Measurements from ENCODE around the gene CHRNA4. TPM values are rescaled to one million over a fixed set of nuclear protein-coding genes. Genes with fewer than 3 reads are reported as not detected.
"Not testable (repeated sequence)": the region's sequence is repeated elsewhere in the genome, so short reads cannot be mapped to it uniquely, and the experiment has no call there.

CHRNA4 gene
- polyA plus RNA-seq, 1 of the 3 experiments (the other 2 are of a cell fraction) = not detected

DNA sequence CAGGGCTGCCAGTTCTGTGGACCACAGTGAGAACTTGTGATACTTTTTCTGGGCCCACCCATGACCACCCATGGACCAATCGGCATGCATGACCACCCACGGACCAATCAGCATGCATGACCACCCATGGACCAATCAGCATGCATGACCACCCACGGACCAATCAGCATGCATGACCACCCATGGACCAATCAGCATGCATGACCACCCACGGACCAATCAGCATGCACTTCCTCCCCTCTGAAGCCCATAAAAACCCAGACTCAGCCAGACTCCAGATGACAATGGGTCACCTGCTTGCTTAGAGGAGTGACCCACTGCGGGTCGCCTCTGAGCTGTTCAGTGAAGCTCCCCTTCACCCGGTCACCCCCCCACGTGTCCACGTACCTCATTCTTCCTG is 18.7 kb upstream of the CHRNA4 start:
- H3K9me3 ChIP-seq; H3K9ac ChIP-seq; H3K4me2 ChIP-seq; H3K9me2 ChIP-seq; H3K27ac ChIP-seq (ENCODE audit: low read depth in 2 of 2, low read length in 1 of 2); H2AFZ ChIP-seq (ENCODE audit: low read depth); H3K4me3 ChIP-seq (ENCODE audit: low read depth in 2 of 2, low read length in 1 of 2); H3K79me2 ChIP-seq (ENCODE audit: insufficient read depth); H3K36me3 ChIP-seq (replicated peaks in 1 of 2; ENCODE audit: control insufficient read depth in 1 of 2, insufficient read depth in 2 of 2, low read length in 1 of 2); H3F3A ChIP-seq (replicated peaks; ENCODE audit: insufficient read depth); H4K20me1 ChIP-seq (ENCODE audit: insufficient read depth); DNase-seq; H3K27me3 ChIP-seq (ENCODE audit: insufficient read depth); POLR2A ChIA-PET; H3K4me1 ChIP-seq (ENCODE audit: control insufficient read depth in 1 of 2, insufficient read depth in 2 of 2, low read depth in 1 of 2, low read length in 1 of 2): not testable (repeated sequence)
- CTCF ChIA-PET = interaction anchor here (0.7 to 10.6 kb wide), 5 partner anchors 17 to 970 kb away, joined by 3 to 460 read pairs (median 53); no protein-coding TSS in a partner anchor
- WGBS (ENCODE audit: low lambda C conversion rate) = 44% methylated on average over 9 of the region's 9 CpGs

GRCh38 chr20:63379296-63379695 is 18.1 kb upstream of the CHRNA4 start:
- Histone ChIP-seq H3K79me2 (ENCODE audit: insufficient read depth) (no peaks in the 10 kb centered on the region), H3K4me3 (ENCODE audit: low read depth in 2 of 2, low read length in 1 of 2) (no peak overlapping the region), H2AFZ (ENCODE audit: low read depth) (no peak overlapping the region), H3K4me1 (ENCODE audit: control insufficient read depth in 1 of 2, insufficient read depth in 2 of 2, low read depth in 1 of 2, low read length in 1 of 2) (no peaks in the 10 kb centered on the region; a peak in 1 of 4 replicates), H3K27me3 (ENCODE audit: insufficient read depth) (no peaks in the 10 kb centered on the region), H3K27ac (ENCODE audit: low read depth in 2 of 2, low read length in 1 of 2) (no peak overlapping the region), H3K9me3 (no peaks in the 10 kb centered on the region), H3K36me3 (replicated peaks in 1 of 2; ENCODE audit: control insufficient read depth in 1 of 2, insufficient read depth in 2 of 2, low read length in 1 of 2) (no peaks in the 10 kb centered on the region), H3K9me2 (no peaks in the 10 kb centered on the region), H4K20me1 (ENCODE audit: insufficient read depth) (no peaks in the 10 kb centered on the region), H3K9ac (no peak overlapping the region), H3K4me2 (no peak overlapping the region), H3F3A (replicated peaks; ENCODE audit: insufficient read depth) (no peaks in the 10 kb centered on the region)
- TF ChIP-seq NRF1 (IDR thresholded peaks at IDR 0.05; ENCODE audit: low read depth, low read length) = no peak
- TF ChIP-seq GABPA (IDR thresholded peaks at IDR 0.05; ENCODE audit: low read depth) = no peak
- TF ChIP-seq RAD21 (IDR thresholded peaks at IDR 0.05; ENCODE audit: low read length) = no peak
- TF ChIP-seq, protein P1, sequence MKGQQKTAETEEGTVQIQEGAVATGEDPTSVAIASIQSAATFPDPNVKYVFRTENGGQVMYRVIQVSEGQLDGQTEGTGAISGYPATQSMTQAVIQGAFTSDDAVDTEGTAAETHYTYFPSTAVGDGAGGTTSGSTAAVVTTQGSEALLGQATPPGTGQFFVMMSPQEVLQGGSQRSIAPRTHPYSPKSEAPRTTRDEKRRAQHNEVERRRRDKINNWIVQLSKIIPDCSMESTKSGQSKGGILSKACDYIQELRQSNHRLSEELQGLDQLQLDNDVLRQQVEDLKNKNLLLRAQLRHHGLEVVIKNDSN (IDR thresholded peaks at IDR 0.05; ENCODE audit: borderline replicate concordance, low read depth) = no peak
- no peak for TF ChIP-seq SIN3A (IDR thresholded peaks at IDR 0.05; ENCODE audit: borderline replicate concordance, low read depth, low read length)
- TF ChIP-seq FOSL2 (IDR thresholded peaks at IDR 0.05; ENCODE audit: borderline replicate concordance, low read depth) = no peak
- no peak for TF ChIP-seq SMC3 (IDR thresholded peaks at IDR 0.05; ENCODE audit: low read depth, low read length)
- TF ChIP-seq, protein P2, sequence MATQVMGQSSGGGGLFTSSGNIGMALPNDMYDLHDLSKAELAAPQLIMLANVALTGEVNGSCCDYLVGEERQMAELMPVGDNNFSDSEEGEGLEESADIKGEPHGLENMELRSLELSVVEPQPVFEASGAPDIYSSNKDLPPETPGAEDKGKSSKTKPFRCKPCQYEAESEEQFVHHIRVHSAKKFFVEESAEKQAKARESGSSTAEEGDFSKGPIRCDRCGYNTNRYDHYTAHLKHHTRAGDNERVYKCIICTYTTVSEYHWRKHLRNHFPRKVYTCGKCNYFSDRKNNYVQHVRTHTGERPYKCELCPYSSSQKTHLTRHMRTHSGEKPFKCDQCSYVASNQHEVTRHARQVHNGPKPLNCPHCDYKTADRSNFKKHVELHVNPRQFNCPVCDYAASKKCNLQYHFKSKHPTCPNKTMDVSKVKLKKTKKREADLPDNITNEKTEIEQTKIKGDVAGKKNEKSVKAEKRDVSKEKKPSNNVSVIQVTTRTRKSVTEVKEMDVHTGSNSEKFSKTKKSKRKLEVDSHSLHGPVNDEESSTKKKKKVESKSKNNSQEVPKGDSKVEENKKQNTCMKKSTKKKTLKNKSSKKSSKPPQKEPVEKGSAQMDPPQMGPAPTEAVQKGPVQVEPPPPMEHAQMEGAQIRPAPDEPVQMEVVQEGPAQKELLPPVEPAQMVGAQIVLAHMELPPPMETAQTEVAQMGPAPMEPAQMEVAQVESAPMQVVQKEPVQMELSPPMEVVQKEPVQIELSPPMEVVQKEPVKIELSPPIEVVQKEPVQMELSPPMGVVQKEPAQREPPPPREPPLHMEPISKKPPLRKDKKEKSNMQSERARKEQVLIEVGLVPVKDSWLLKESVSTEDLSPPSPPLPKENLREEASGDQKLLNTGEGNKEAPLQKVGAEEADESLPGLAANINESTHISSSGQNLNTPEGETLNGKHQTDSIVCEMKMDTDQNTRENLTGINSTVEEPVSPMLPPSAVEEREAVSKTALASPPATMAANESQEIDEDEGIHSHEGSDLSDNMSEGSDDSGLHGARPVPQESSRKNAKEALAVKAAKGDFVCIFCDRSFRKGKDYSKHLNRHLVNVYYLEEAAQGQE (IDR thresholded peaks at IDR 0.05; ENCODE audit: low read depth, low read length) = no peak
- no peak for TF ChIP-seq TAF1 (IDR thresholded peaks at IDR 0.05; ENCODE audit: borderline replicate concordance, low read depth, low read length)
- TF ChIP-seq FOXJ3 (CRISPR knock-in tag; IDR thresholded peaks at IDR 0.05) = no peak
- POLR2A ChIA-PET = no interaction called here
- 73% methylated on average over 6 of the region's 11 CpGs for WGBS (ENCODE audit: low lambda C conversion rate)
- no peak for DNase-seq
- CTCF ChIA-PET = interaction anchor here (1.0 to 10.6 kb wide), 6 partner anchors 12 to 155 kb away, joined by 3 to 460 read pairs (median 31); partner anchors contain the start of gene COL20A1

Measured in SK-N-SH (cell line).